ENCODE measurements around the gene SGCD. TPM values are rescaled to one million over a fixed set of nuclear protein-coding genes. Genes with fewer than 3 reads are reported as not detected.

SGCD gene
- total RNA-seq, 2 donors from 2014 or later = 0.14 TPM; not detected in 1

DNA sequence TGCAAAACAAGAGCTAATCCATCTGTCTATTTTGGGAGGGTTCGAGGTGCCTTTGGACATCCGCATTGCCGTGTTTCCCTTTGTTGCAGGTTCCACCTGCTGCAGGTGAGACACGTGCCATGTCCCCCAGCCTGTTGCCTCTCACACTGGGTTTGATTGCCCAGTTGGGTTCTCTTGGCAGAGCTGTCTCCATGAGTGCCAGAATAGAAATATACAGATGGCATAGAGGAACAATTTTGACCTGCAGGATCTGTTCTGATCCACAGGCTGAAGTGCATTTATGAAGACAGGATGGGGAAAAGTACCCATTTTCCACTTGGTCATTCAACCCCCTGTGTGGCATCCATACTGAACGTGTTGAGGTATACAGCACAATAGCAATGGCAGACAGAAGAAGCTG, 178.1 kb downstream of the SGCD start:
- ATAC-seq (no peak), DNase-seq (ENCODE audit: low spot score in 2 of 2) (no peak)
- no peak overlapping the region for H3K27ac Mint-ChIP-seq
- H3K9me3 Mint-ChIP-seq = no peaks in the 10 kb centered on the region
- H3K36me3 Mint-ChIP-seq = no peaks in the 10 kb centered on the region

DNA sequence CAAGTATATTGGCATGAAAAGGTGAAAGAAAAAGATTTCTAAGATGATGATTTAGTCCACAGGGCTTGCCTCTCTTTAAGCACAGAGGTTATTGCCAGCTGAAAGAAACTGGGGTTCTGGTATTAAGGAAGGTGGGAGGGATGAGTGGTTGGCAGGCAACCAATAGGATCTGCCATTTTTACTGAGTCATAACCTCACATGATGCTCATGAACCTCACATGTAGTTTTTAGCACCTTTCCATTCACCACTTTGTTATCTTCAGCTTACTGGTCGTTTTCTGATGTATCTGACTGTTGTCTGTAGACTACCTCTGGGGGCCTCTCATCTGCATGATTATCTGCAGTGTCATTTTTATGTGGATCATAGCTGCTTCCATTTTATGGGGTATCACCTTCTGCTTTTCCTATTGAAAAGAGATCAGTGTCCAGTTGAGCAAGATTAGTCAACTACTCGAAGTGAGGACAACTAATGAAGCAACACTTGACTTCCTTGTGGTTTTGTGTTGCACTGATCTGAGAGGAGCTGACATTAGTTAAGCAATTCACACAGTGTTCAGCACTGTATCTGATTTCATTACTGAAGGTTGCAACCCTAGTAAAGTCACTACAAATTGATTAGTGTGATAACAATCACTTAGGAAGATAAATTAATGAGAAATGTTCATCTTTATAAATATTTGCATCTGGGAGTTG, 186.3 kb downstream of the SGCD start:
- H3K27ac Mint-ChIP-seq = no peak overlapping the region
- no peak for ATAC-seq
- H3K9me3 Mint-ChIP-seq = peaks cover 4 to 5% of the 10 kb centered on the region in 2 donors
- H3K36me3 Mint-ChIP-seq = peaks cover under 1 to 5% of the 10 kb centered on the region in 2 donors
- DNase-seq (ENCODE audit: low spot score in 2 of 2) = no peak

DNA sequence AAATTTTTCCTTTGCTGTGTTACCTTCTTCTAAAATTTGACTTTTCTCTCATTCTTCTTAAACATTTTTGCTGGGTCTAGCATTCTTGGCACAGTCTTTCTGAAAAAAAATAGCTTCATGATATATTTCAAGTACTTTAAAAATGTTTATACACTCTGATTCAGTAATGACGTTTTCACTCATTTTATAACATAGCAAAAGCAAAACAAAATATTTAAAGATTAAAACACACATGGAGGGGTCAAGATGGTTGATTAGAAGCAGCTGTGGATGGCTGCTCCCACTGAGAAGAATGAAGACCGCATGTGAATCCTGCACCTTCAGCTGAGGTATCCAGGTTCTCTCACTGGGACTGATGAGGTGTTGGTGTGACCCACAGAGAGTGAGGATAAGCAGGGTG, 188.2 kb downstream of the SGCD start:
- ATAC-seq (no peak), DNase-seq (ENCODE audit: low spot score in 2 of 2) (no peak)
- Mint-ChIP-seq H3K36me3 (peaks cover 7 to 13% of the 10 kb centered on the region in 2 donors), H3K27ac (no peak overlapping the region), H3K9me3 (peaks cover 10 to 15% of the 10 kb centered on the region in 2 donors)

DNA sequence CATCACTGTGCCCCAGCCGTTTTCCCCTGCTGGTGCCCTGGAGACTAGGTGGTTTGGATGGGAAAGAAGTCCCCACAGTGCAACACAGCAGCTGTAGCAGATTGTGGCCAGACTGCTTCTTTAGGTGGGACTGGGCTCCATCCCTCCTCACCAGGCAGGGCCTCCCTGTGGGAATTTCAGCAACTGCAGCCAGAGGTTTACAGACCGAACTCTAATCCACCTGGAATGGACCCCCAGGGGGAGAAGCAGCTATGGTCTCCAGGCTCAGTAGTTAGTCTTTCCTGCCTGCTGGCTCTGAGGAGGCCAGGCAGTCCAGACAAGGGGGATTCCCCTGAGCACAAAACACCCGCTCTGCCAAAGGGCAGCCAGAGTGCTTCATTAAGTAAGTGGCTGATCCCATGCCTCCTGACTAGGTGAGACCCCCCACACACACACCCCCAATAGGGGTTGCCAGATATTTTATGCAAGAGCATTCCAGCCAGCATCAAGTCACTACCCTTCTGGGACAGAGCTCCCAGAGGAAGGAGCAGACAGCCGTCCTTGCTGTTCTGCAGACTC, 188.9 kb downstream of the SGCD start:
- peaks cover 11 to 15% of the 10 kb centered on the region in 2 donors for H3K9me3 Mint-ChIP-seq
- H3K36me3 Mint-ChIP-seq = peaks cover 7 to 13% of the 10 kb centered on the region in 2 donors
- H3K27ac Mint-ChIP-seq = no peak overlapping the region
- no peak for ATAC-seq
- no peak for DNase-seq (ENCODE audit: low spot score in 2 of 2)

- DNase-seq (ENCODE audit: low spot score in 2 of 2) = no peak
- Mint-ChIP-seq H3K27ac (no peak overlapping the region), H3K9me3 (peaks cover 10 to 13% of the 10 kb centered on the region in 2 donors), H3K36me3 (peaks cover 7 to 11% of the 10 kb centered on the region in 2 donors)
- ATAC-seq = no peak
These were observed 195.9 kb downstream of the SGCD start for GRCh38 chr5:156522651-156523529.

DNA sequence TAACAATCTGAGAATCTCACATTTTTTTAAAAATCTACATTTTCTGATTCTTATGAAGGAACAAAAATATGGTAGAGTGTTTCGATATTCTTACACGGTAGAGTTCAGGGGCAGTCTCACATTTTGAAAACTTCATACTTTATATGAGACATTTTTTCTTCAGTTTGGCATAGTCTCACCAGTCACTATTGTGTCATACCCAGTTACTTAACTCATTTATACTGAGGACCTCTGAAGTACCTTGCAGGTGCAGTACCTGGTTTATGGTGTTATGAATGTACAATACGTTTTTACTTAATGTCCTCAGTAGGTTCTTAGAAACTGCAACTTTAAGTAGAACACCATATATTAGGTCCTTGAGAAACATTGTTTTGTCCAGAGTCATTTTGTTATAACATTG, 196.6 kb downstream of the SGCD start:
- H3K27ac Mint-ChIP-seq = no peak overlapping the region
- ATAC-seq (no peak), DNase-seq (ENCODE audit: low spot score in 2 of 2) (no peak)
- H3K9me3 Mint-ChIP-seq = peaks cover 6 to 8% of the 10 kb centered on the region in 2 donors
- peaks cover 3 to 6% of the 10 kb centered on the region in 2 donors for H3K36me3 Mint-ChIP-seq

DNA sequence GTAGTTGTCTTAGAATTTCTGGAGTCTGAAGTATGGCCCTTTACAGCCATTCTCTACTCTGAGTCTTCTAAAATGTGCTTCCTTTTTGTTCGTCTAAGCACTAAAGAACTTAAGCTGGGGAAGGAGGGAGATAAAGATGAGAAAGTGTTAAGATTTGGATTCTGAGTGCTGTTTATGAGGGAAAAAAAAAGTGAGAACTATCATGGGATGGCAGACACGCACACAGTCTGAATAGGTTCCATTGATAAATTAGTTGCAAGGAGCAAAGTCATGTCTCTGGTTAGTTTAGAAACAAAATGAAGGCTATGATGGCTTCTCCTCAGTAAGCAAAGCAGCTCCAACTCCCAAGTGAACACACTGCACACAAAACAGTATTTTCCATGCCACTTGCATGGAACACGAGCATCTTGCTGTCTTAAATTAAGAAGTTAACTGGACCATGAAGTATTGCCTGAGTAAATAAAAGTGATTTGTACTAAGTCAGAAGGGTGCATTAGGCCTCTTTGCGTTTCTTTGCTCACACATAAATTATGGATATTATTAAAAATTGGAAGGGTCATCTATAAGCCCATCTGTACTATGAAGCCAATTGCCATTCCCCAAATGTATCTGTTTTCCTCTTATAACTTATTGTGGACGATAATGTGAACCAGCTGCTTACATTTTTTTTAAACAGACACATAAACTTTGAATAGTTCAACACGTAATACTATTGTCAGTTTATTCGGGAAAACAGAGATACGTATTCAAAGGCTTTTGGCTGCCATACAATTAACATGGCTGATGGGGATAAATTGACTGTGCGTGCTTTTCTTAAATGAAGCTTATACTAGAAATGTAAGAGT, 199.3 kb downstream of the SGCD start:
- Mint-ChIP-seq H3K36me3 (no peaks in the 10 kb centered on the region), H3K9me3 (peaks cover 0 to 5% of the 10 kb centered on the region in 2 donors), H3K27ac (no peak overlapping the region)
- DNase-seq (ENCODE audit: low spot score in 2 of 2) (no peak), ATAC-seq (no peak)

DNA sequence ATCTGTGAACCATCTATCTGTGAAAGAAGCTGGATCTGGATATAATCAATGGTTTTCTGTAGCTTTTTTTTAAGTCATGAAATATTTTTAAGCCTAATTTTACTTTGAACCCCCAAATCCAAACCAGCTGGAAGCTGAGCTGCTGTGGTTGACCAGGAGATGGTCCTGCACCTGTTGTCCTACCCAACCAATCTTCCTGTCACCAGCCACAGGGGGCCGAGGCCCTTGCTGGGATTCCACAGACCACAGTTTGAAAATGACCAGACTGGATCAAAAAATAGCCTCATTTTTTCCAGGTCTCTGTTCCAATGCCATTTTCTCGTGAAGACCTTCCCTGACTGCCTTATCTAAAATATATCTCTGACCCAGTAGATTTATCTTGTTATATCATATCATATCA, 200.6 kb downstream of the SGCD start:
- H3K36me3 Mint-ChIP-seq = no peaks in the 10 kb centered on the region
- DNase-seq (ENCODE audit: low spot score in 2 of 2) = no peak
- peaks cover 0 to 5% of the 10 kb centered on the region in 2 donors for H3K9me3 Mint-ChIP-seq
- no peak for ATAC-seq
- H3K27ac Mint-ChIP-seq = no peak overlapping the region

- Mint-ChIP-seq H3K9me3 (peaks cover 0 to 9% of the 10 kb centered on the region in 2 donors), H3K27ac (no peak overlapping the region), H3K36me3 (no peaks in the 10 kb centered on the region)
- ATAC-seq = no peak
- no peak for DNase-seq (ENCODE audit: low spot score in 2 of 2)
These were observed 201.7 kb downstream of the SGCD start for GRCh38 chr5:156528673-156529072.

DNA sequence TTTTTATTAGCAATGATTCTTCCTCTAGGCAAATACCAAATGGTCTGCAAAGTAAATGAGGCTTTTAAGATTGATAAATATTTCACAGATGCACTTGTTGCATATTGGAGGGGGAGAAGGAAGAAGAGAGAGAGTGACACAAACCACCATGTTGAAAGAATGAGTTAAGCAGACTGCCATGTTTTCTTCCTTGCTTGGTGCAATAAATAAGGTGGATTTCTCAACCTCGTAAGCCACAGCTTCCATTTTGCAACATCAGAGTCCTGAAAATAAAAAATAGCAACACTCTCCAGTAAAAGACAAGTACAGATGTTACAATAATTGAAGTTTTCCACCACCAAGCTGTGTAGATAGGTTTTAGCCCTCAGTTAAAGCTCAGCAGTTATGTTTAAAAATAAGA, 202.9 kb downstream of the SGCD start:
- Mint-ChIP-seq H3K27ac (no peak overlapping the region), H3K9me3 (peaks cover 0 to 9% of the 10 kb centered on the region in 2 donors), H3K36me3 (peaks cover 0 to 4% of the 10 kb centered on the region in 2 donors)
- ATAC-seq (no peak), DNase-seq (ENCODE audit: low spot score in 2 of 2) (no peak)

GRCh38 chr5:156531199-156531598, 204.2 kb downstream of the SGCD start:
- H3K9me3 Mint-ChIP-seq = peaks cover 0 to 9% of the 10 kb centered on the region in 2 donors
- peaks cover 0 to 4% of the 10 kb centered on the region in 2 donors for H3K36me3 Mint-ChIP-seq
- no peak overlapping the region for H3K27ac Mint-ChIP-seq
- DNase-seq (ENCODE audit: low spot score in 2 of 2) (no peak), ATAC-seq (no peak)

- peaks cover 0 to 4% of the 10 kb centered on the region in 2 donors for H3K36me3 Mint-ChIP-seq
- H3K27ac Mint-ChIP-seq = no peak overlapping the region
- DNase-seq (ENCODE audit: low spot score in 2 of 2) = no peak
- ATAC-seq = no peak
- peaks cover 0 to 9% of the 10 kb centered on the region in 2 donors for H3K9me3 Mint-ChIP-seq
These were observed 206.0 kb downstream of the SGCD start for GRCh38 chr5:156532921-156533320.

DNA sequence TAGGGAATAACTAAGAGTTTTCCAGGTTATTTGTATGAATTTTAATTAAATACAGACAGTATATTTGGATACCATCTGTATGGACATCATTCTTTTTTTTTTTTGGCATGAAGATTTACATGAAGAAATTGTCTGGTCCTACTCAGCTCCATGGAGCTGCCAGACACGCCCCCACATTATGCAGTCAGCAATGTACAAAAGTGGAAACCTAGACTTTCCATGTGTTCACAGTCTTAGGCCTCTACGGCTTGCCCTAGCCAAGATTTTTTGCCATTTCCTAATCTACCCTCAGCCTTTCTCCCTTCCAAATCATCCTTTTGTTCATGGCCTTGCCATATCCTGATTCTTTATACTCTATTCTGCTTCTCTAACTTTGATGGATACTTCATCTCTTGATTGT, 207.1 kb downstream of the SGCD start:
- no peak overlapping the region for H3K27ac Mint-ChIP-seq

GRCh38 chr5:156534906-156535485, 208.0 kb downstream of the SGCD start:
- ATAC-seq = no peak
- peaks cover 0 to 4% of the 10 kb centered on the region in 2 donors for H3K36me3 Mint-ChIP-seq

More for the DNA sequence above, 207.1 kb downstream of the SGCD start:
- no peak for DNase-seq (ENCODE audit: low spot score in 2 of 2)
- ATAC-seq = no peak
- Mint-ChIP-seq H3K36me3 (peaks cover 0 to 4% of the 10 kb centered on the region in 2 donors), H3K9me3 (peaks cover 0 to 9% of the 10 kb centered on the region in 2 donors)

GRCh38 chr5:156540491-156540890, 213.5 kb downstream of the SGCD start:
- DNase-seq (ENCODE audit: low spot score in 2 of 2) = no peak
- H3K9me3 Mint-ChIP-seq = no peaks in the 10 kb centered on the region
- H3K27ac Mint-ChIP-seq = no peak overlapping the region
- ATAC-seq = no peak
- H3K36me3 Mint-ChIP-seq = no peaks in the 10 kb centered on the region

More at GRCh38 chr5:156534906-156535485, 208.0 kb downstream of the SGCD start:
- DNase-seq (ENCODE audit: low spot score in 2 of 2) = no peak
- Mint-ChIP-seq H3K27ac (no peak overlapping the region), H3K9me3 (peaks cover 0 to 4% of the 10 kb centered on the region in 2 donors)

GRCh38 chr5:156541582-156541981, 214.6 kb downstream of the SGCD start:
- no peaks in the 10 kb centered on the region for H3K36me3 Mint-ChIP-seq
- no peak for ATAC-seq

More at GRCh38 chr5:156541582-156541981, 214.6 kb downstream of the SGCD start:
- DNase-seq (ENCODE audit: low spot score in 2 of 2) = no peak
- Mint-ChIP-seq H3K9me3 (no peaks in the 10 kb centered on the region), H3K27ac (peak overlapping the region in 1 of 2 donors; percentile 39)
